ENCODE data around the gene NBEAL2.

The NBEAL2 gene

DNA sequence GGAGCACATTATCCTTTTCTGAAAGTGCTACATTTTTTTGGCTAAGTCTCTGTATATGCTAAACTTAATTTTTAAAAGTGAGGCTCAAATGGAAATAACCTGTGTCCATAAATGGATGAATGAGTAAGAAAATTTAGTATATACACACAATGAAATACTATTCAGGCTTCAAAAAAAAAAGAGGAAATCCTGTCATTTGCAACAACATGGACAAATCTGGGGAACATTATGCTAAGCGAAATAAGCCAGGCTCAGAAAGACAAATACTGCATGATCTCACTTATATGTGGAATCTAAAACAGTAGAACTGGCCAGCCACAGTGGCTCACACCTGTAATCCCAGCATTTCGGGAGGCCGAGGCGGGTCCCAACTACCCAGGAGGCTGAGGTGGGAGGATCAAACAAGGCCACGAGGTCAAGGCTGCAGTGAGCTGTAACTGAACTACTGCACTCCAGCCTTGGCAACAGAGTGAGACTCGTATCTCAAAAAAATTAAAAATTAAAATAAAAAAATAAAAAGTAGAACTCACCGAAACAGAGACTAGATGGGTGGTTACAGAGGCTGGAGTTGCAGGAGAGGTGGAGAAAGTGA lies 28.7 kb upstream of the NBEAL2 start:
- H3K4me3 ChIP-seq (replicated peaks in 1 of 2; ENCODE audit: low read depth in 2 of 2, low read length in 2 of 2): no peak overlapping the region
- TF ChIP-seq, protein P1, sequence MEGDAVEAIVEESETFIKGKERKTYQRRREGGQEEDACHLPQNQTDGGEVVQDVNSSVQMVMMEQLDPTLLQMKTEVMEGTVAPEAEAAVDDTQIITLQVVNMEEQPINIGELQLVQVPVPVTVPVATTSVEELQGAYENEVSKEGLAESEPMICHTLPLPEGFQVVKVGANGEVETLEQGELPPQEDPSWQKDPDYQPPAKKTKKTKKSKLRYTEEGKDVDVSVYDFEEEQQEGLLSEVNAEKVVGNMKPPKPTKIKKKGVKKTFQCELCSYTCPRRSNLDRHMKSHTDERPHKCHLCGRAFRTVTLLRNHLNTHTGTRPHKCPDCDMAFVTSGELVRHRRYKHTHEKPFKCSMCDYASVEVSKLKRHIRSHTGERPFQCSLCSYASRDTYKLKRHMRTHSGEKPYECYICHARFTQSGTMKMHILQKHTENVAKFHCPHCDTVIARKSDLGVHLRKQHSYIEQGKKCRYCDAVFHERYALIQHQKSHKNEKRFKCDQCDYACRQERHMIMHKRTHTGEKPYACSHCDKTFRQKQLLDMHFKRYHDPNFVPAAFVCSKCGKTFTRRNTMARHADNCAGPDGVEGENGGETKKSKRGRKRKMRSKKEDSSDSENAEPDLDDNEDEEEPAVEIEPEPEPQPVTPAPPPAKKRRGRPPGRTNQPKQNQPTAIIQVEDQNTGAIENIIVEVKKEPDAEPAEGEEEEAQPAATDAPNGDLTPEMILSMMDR (IDR thresholded peaks at IDR 0.05; ENCODE audit: low read depth, low read length): no peak
- no peak for DNase-seq (ENCODE audit: low read depth in 2 of 2)

DNA sequence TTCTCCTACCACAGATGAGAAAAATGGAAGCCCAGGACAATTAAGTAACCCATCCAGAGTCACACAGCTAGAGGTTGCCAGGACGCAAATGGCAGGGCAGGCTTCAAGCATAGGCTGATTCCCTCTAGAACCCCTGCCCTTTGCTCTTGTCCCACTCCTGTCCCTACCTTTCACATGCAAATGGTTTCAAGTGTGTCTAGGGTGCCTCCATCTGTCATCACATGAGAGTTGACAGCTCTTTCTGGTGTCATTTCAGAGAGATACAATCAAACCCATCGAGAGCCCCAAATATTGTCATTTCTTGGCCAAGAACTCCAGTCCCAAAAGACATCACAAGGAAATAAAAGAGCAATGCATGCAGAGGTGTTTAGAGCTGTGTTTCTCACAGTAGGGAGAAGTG lies 26.7 kb upstream of the NBEAL2 start:
- TF ChIP-seq, protein P1 (IDR thresholded peaks at IDR 0.05; ENCODE audit: low read depth, low read length): no peak
- H3K4me3 ChIP-seq (replicated peaks in 1 of 2; ENCODE audit: low read depth in 2 of 2, low read length in 2 of 2): no peak overlapping the region
- no peak for DNase-seq (ENCODE audit: low read depth in 2 of 2)

DNA sequence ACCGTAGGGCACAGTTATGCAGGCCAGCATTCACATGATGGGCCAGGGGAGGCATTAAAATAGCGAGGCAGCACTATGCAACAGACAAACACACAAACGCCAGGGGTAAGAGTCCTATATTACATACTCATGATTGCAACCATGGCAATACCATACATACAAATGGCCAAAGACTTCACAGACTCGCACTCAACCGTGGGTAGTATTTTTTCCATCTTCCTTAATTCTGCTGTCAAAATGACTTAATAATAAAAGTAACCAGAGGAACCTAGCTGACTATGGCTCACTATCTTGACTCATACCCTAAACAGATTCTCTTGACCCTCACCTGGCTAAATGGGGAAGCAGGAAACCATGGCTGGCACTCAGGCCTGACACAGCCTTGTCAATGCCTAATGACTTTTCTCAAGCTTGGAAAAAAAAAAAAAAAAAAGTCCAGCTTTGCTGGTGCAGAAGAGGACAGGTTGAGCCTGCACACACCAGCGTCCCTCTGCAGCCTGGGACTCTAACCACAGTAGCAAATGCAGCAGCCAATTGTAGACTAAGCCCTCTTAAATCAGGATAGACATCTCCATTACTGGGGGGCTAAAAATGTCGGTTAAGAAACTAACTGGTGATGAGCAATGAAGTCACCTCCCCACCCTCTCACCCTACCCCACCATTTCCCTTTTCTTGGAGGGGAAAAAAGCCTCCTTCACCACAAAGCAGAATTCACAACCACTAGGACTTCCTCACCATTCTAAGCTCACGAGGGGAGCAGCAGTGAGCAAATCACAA lies 26.0 kb upstream of the NBEAL2 start:
- no peak for DNase-seq (ENCODE audit: low read depth in 2 of 2)
- TF ChIP-seq, protein P1 (IDR thresholded peaks at IDR 0.05; ENCODE audit: low read depth, low read length): no peak
- no peak overlapping the region for H3K4me3 ChIP-seq (replicated peaks in 1 of 2; ENCODE audit: low read depth in 2 of 2, low read length in 2 of 2)

DNA sequence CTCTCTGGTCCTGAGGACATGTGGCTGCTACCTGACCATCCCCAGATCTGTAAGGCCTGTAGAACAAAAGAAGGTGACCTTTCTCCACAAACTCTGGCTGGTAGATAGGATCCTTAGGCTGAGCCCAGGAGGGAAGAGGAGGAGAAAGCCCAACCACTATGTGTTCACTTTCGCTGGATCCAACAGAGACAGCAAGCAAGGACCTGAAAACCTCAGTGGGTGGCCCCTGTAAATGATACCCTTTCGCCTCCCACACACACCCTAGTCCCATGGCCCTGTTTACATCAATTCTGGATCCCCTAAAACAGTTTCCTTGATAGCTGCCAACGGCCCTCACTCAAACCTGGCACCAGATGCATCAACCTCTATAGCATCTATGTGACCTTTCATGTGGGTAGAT lies 25.3 kb upstream of the NBEAL2 start:
- TF ChIP-seq, protein P1 (IDR thresholded peaks at IDR 0.05; ENCODE audit: low read depth, low read length): no peak
- H3K4me3 ChIP-seq (replicated peaks in 1 of 2; ENCODE audit: low read depth in 2 of 2, low read length in 2 of 2): no peak overlapping the region
- DNase-seq (ENCODE audit: low read depth in 2 of 2): no peak

DNA sequence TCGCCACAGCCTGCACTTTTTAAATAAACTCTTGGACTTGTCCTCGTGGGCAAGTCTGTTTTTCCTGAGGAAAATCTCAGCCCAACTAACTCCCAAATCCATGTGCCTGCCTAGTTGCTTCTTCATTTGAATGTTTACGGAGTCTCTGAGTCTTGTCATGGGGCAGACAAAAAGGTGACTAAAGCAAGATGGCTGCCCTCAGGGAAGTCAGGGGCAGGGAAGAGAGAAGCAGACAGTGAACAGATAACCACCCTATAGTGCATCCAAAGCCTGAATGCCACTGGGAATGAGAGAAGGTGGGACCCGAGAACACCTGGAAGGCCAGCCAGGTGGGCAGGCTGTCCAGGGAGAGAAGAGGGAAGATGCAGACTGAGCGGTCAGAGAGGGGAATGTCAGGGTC lies 24.3 kb upstream of the NBEAL2 start:
- DNase-seq (ENCODE audit: low read depth in 2 of 2): no peak
- TF ChIP-seq, protein P1 (IDR thresholded peaks at IDR 0.05; ENCODE audit: low read depth, low read length): no peak
- no peak overlapping the region for H3K4me3 ChIP-seq (replicated peaks in 1 of 2; ENCODE audit: low read depth in 2 of 2, low read length in 2 of 2)

DNA sequence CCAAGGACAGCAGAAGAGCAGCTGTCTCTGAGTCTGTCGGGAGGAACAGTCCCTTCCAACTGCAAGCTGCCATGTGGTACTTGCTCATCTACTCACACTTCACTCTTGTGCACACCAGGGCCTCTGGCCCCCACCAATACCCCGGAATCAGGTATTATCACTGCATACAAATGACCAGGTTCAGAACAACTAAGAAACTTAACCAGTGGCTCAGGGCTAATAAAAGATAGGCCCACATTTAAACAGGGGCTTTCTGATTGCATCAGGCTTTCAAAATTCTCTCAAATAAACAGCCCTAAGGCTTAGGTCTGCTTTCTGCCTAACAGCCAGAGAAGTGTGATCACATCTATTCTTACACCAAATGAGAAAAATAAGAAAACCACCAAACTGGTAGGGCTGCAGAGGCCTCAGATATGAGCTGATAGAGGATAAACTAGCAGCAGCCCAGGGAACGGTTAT lies 23.6 kb upstream of the NBEAL2 start:
- TF ChIP-seq, protein P1 (IDR thresholded peaks at IDR 0.05; ENCODE audit: low read depth, low read length): no peak
- no peak overlapping the region for H3K4me3 ChIP-seq (replicated peaks in 1 of 2; ENCODE audit: low read depth in 2 of 2, low read length in 2 of 2)
- no peak for DNase-seq (ENCODE audit: low read depth in 2 of 2)

Measured in cardiac fibroblast (primary cell).